ENCODE data around the gene RUNX2. TPM values are rescaled to one million over a fixed set of nuclear protein-coding genes. Genes with fewer than 3 reads are reported as not detected.
A peak's percentile ranks its signal among the peaks of the same experiment; 100 is the strongest.

Gene RUNX2
- total RNA-seq, 2 experiments from 2014 or later = 8.0 to 9.3 TPM

- ATAC-seq (peak; percentile 72), DNase-seq (no peak)
- ChIA-PET CTCF (interaction anchor here (0.7 to 0.9 kb wide), 2 partner anchors 22 to 316 kb away, joined by 3 read pairs; no protein-coding TSS in a partner anchor), POLR2A (interaction anchor here (0.6 to 1.3 kb wide), 3 partner anchors 9 to 636 kb away, joined by 3 to 6 read pairs (median 3); partner anchors contain the start of gene SUPT3H)
- Mint-ChIP-seq H3K27me3 (peaks cover 2% of the 10 kb centered on the region), H3K27ac (no peak overlapping the region), H3K4me1 (ENCODE audit: low read depth) (peaks cover 13% of the 10 kb centered on the region), H3K36me3 (ENCODE audit: low read depth) (peaks cover 6% of the 10 kb centered on the region), H3K4me3 (no peak overlapping the region), H3K9me3 (peaks cover 3% of the 10 kb centered on the region)
- intact Hi-C loops (cut with micrococcal nuclease) = no loop called here
- TF ChIP-seq CTCF (IDR thresholded peaks at IDR 0.05) = no peak
Measured at GRCh38 chr6:45398075-45398813, 70.1 kb downstream of the RUNX2 start.

GRCh38 chr6:45400021-45400420, 71.9 kb downstream of the RUNX2 start:
- ATAC-seq = no peak
- H3K27me3 Mint-ChIP-seq = peaks cover 2% of the 10 kb centered on the region
- ChIA-PET CTCF (no interaction called here), POLR2A (no interaction called here)
- DNase-seq = no peak
- H3K36me3 Mint-ChIP-seq (ENCODE audit: low read depth) = peaks cover 2% of the 10 kb centered on the region
- no peak overlapping the region for H3K4me3 Mint-ChIP-seq
- H3K9me3 Mint-ChIP-seq = no peaks in the 10 kb centered on the region
- no peak for TF ChIP-seq CTCF (IDR thresholded peaks at IDR 0.05)
- intact Hi-C loops (cut with micrococcal nuclease) = no loop called here
- H3K4me1 Mint-ChIP-seq (ENCODE audit: low read depth) = peaks cover 10% of the 10 kb centered on the region
- H3K27ac Mint-ChIP-seq = no peak overlapping the region

GRCh38 chr6:45411959-45412358, 83.8 kb downstream of the RUNX2 start:
- intact Hi-C loops (cut with micrococcal nuclease) = no loop called here
- ATAC-seq (no peak), DNase-seq (no peak)
- ChIA-PET CTCF (no interaction called here), POLR2A (no interaction called here)
- Mint-ChIP-seq H3K27me3 (no peaks in the 10 kb centered on the region), H3K9me3 (no peaks in the 10 kb centered on the region), H3K36me3 (ENCODE audit: low read depth) (no peaks in the 10 kb centered on the region), H3K4me3 (no peak overlapping the region), H3K4me1 (ENCODE audit: low read depth) (peaks cover 21% of the 10 kb centered on the region), H3K27ac (no peak overlapping the region)
- no peak for TF ChIP-seq CTCF (IDR thresholded peaks at IDR 0.05)

- POLR2A ChIA-PET = no interaction called here
- peaks cover 25% of the 10 kb centered on the region for H3K4me1 Mint-ChIP-seq (ENCODE audit: low read depth)
Measured at GRCh38 chr6:45415315-45415714, 87.2 kb downstream of the RUNX2 start.

More at GRCh38 chr6:45415315-45415714, 87.2 kb downstream of the RUNX2 start:
- H3K27ac Mint-ChIP-seq = no peak overlapping the region
- H3K9me3 Mint-ChIP-seq = no peaks in the 10 kb centered on the region
- no peaks in the 10 kb centered on the region for H3K36me3 Mint-ChIP-seq (ENCODE audit: low read depth)
- TF ChIP-seq CTCF (IDR thresholded peaks at IDR 0.05) = no peak
- ATAC-seq (no peak), DNase-seq (peak; percentile 16)
- intact Hi-C loops (cut with micrococcal nuclease) = no loop called here
- CTCF ChIA-PET = interaction anchor here (1.0 kb wide), 1 partner anchor 9 kb away, joined by 3 read pairs; no protein-coding TSS in a partner anchor
- H3K4me3 Mint-ChIP-seq = no peak overlapping the region
- no peaks in the 10 kb centered on the region for H3K27me3 Mint-ChIP-seq
